Loucy (cell line): ENCODE results near the gene KLK8.

Experiments used
- EZH2phosphoT487 ChIP-seq: fragments of 200-600 bp; IDR thresholded peaks from 2 replicates; pipeline ENCODE4 v1.6.1; 2018; ENCODE audit warnings: antibody characterized with exemption, mild to moderate bottlenecking, moderate library complexity, borderline replicate concordance
- TF ChIP-seq, protein P1 (sequence below): fragments of 200-600 bp; sonication (generic); conservative IDR thresholded peaks from 2 replicates; pipeline ENCODE4 v1.5.1; 2014; ENCODE audit warnings: mild to moderate bottlenecking, antibody characterized with exemption, low read length

DNA sequence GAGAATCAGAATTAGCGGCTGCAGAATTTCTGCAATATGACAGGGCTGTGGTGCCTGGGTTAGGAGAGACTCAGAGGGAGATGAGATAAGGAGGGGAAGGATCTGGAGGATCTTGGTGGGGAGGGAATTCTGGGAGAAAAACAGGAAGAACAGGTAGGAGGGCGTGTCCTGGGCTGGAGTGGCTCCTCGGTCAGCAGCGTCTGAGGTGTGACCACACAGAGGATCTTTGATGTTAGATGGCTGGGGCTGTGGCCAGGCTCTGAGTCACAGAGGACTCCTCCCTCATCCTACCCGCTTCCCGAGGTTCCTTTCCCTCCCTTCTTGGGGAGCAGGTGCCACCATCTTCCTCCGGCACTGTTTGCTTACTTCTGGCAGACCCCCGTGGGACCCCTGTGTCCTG is 25.6 kb downstream of the KLK8 start:
- TF ChIP-seq, protein P1, sequence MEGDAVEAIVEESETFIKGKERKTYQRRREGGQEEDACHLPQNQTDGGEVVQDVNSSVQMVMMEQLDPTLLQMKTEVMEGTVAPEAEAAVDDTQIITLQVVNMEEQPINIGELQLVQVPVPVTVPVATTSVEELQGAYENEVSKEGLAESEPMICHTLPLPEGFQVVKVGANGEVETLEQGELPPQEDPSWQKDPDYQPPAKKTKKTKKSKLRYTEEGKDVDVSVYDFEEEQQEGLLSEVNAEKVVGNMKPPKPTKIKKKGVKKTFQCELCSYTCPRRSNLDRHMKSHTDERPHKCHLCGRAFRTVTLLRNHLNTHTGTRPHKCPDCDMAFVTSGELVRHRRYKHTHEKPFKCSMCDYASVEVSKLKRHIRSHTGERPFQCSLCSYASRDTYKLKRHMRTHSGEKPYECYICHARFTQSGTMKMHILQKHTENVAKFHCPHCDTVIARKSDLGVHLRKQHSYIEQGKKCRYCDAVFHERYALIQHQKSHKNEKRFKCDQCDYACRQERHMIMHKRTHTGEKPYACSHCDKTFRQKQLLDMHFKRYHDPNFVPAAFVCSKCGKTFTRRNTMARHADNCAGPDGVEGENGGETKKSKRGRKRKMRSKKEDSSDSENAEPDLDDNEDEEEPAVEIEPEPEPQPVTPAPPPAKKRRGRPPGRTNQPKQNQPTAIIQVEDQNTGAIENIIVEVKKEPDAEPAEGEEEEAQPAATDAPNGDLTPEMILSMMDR: no peak
- TF ChIP-seq EZH2phosphoT487: no peak
